Thyroid gland (tissue), 4 donors: ENCODE data around the gene UBC. TPM values are rescaled to one million over a fixed set of nuclear protein-coding genes. Genes with fewer than 3 reads are reported as not detected.
"Not testable (repeated sequence)": the region's sequence is repeated elsewhere in the genome, so short reads cannot be mapped to it uniquely, and the experiment has no call there.

Source experiments
- DNase-seq, 2 donors: peaks; one replicate each; pipeline ENCODE4 v3.0.0-alpha.2; 2019
- H3K27ac ChIP-seq, 3 donors: fragments of 200-600 bp; sonication (generic); 1 replicate in 2 of 3; 2 replicates in 1 of 3; pipeline ENCODE4 v1.5.1; 2016 to 2019; ENCODE audit warnings: mild to moderate bottlenecking in 1 of 3, moderate library complexity in 1 of 3
- H3K27me3 ChIP-seq: fragments of 200-600 bp; sonication (generic); one replicate; pipeline ENCODE4 v1.5.1; 2019
- H3K36me3 ChIP-seq, 2 donors: fragments of 200-600 bp; sonication (generic); one replicate each; pipeline ENCODE4 v1.5.1; 2016 to 2019
- H3K4me1 ChIP-seq, 2 donors: fragments of 200-600 bp; sonication (generic); one replicate each; pipeline ENCODE4 v1.5.1; 2017 to 2019
- H3K4me3 ChIP-seq, 3 donors: fragments of 200-600 bp; sonication (generic); replicated peaks in 1 of 3; 1 replicate in 2 of 3; 2 replicates in 1 of 3; pipeline ENCODE4 v1.5.1; 2016; ENCODE audit warnings: mild to moderate bottlenecking in 1 of 3
- H3K9me3 ChIP-seq: fragments of 200-600 bp; sonication (generic); one replicate; pipeline ENCODE4 v1.5.1; 2017
- POLR2A ChIP-seq, 2 donors: fragments of 450-650 bp; IDR thresholded peaks; one replicate each; pipeline ENCODE4 v1.6.1; 2017; ENCODE audit warnings: antibody characterized with exemption in 2 of 2, mild to moderate bottlenecking in 2 of 2, moderate library complexity in 1 of 2
- WGBS, 2 donors: methylation state at CpG; one replicate each; pipeline ENCODE4 v1.1.5; 2017; 5-methylcytosine and 5-hydroxymethylcytosine counted together
- intact Hi-C: fragments of 100-400 bp; cut with DNase I; formaldehyde crosslinking; loops from one replicate; pipeline ENCODE4 v1.15.1; 2023
- total RNA-seq, 4 donors: library from RNA; depleted of rRNA; stranded (reverse); fragments of >200 nt; gene quantifications; one replicate each; pipeline ENCODE4 v1.2.3, GENCODE V29; 2016
- TF ChIP-seq, protein P1 (sequence below), 6 experiments: fragments of 200-600 bp in 3 of 6; fragments of 450-650 bp in 3 of 6; sonication (generic) in 3 of 6; IDR thresholded peaks; one replicate each; pipeline ENCODE4 v1.5.1; 2016 to 2019; ENCODE audit warnings: antibody characterized with exemption in 6 of 6, mild to moderate bottlenecking in 2 of 6, inconsistent platforms in 1 of 6, moderate library complexity in 1 of 6

UBC gene
- total RNA-seq, 4 donors from 2014 or later: 907 to 1,424 (median 1,000) TPM

GRCh38 chr12:124938108-124938507 lies 23.7 kb upstream of the UBC start:
- H3K27me3 ChIP-seq: no peaks in the 10 kb centered on the region
- 69 to 70% methylated on average over 5 of the region's 5 CpGs for WGBS, 2 donors
- no peak overlapping the region for H3K4me3 ChIP-seq
- peak overlapping the region; percentile 95 to 98 (median 96) for H3K27ac ChIP-seq
- H3K36me3 ChIP-seq: no peaks in the 10 kb centered on the region
- no peaks in the 10 kb centered on the region for H3K9me3 ChIP-seq
- peaks cover 12 to 14% of the 10 kb centered on the region in 2 donors for H3K4me1 ChIP-seq
- DNase-seq: no peak
- TF ChIP-seq, protein P1, sequence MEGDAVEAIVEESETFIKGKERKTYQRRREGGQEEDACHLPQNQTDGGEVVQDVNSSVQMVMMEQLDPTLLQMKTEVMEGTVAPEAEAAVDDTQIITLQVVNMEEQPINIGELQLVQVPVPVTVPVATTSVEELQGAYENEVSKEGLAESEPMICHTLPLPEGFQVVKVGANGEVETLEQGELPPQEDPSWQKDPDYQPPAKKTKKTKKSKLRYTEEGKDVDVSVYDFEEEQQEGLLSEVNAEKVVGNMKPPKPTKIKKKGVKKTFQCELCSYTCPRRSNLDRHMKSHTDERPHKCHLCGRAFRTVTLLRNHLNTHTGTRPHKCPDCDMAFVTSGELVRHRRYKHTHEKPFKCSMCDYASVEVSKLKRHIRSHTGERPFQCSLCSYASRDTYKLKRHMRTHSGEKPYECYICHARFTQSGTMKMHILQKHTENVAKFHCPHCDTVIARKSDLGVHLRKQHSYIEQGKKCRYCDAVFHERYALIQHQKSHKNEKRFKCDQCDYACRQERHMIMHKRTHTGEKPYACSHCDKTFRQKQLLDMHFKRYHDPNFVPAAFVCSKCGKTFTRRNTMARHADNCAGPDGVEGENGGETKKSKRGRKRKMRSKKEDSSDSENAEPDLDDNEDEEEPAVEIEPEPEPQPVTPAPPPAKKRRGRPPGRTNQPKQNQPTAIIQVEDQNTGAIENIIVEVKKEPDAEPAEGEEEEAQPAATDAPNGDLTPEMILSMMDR (IDR thresholded peaks at IDR 0.05): no peak
- TF ChIP-seq POLR2A (IDR thresholded peaks at IDR 0.05): no peak
- intact Hi-C loops: no loop called here

- 92 to 99% methylated on average over 9 of the region's 9 CpGs for WGBS, 2 donors
- H3K36me3 ChIP-seq, H3K27me3 ChIP-seq, intact Hi-C loops, H3K9me3 ChIP-seq, H3K4me3 ChIP-seq, DNase-seq, H3K27ac ChIP-seq: not testable (repeated sequence)
- H3K4me1 ChIP-seq: peaks cover 0 to 12% of the 10 kb centered on the region in 2 donors
These were observed 17.1 kb upstream of the UBC start for GRCh38 chr12:124931528-124931927.

DNA sequence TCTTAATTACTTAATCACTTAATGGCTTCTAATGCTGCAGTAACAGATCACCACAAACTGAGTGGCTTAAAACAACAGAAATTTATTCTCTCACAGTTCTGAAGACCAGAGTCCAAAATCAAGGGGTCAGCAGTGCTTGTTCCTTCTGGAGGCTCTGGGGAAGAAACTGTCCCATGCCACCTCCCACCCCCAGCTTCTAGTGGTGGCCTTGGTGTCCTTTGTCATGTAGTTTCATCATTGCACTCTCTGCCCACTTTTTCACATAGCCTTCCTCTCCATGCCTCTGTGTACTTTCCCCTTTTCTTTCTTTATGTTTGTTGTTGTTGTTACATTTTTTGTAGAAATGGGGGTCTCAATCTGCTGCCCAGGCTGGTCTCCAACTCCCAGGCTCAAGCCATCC lies 16.1 kb upstream of the UBC start:
- Histone ChIP-seq H3K4me1 (peaks cover 0 to 12% of the 10 kb centered on the region in 2 donors), H3K36me3 (no peaks in the 10 kb centered on the region), H3K27me3 (no peaks in the 10 kb centered on the region), H3K4me3 (no peak overlapping the region), H3K27ac (no peak overlapping the region), H3K9me3 (no peaks in the 10 kb centered on the region)
- TF ChIP-seq POLR2A (IDR thresholded peaks at IDR 0.05): no peak
- TF ChIP-seq, protein P1 (IDR thresholded peaks at IDR 0.05): no peak
- DNase-seq: no peak
- intact Hi-C loops: no loop called here

DNA sequence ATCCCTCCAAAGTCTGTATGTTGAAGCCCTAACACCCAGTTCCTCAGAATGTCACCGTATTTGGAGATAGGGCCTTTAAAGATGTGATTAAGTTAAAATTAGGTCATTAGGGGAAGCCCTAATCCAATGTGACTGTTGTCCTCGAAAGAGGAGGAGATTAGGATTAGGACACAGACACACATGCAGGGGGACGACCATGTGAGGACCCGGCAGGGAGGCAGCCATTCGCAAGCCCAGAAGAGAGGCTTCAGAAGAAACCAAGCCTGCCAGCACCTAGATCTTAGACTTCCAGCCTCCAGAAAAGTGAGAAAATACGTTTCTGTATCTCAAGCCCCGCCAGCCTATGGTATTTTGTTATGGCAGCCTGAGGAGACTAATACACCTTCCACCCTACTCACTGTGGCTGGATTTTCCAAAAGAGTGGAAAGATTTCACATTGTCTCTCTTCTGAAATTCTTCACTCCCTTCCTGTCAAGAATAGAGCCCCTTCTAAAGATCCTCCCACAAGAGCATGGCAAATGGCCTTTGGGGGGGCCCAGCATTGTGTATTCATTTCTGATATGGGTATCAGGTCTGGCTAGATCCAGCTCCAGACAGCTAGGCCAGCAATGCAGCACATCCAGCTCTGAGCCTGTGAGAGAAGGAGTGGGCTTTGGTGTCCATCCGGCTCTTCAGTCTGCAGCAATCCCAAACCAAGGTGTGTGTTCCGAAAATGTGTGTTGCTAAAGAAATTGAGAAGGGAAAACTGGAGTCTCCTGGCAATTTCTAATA lies 15.4 kb upstream of the UBC start:
- Histone ChIP-seq H3K36me3 (no peaks in the 10 kb centered on the region), H3K27ac (no peak overlapping the region), H3K9me3 (no peaks in the 10 kb centered on the region), H3K4me1 (peaks cover 0 to 12% of the 10 kb centered on the region in 2 donors), H3K27me3 (no peaks in the 10 kb centered on the region), H3K4me3 (no peak overlapping the region)
- no peak for DNase-seq
- intact Hi-C loops: no loop called here
- WGBS, 2 donors: 86 to 88% methylated on average over 9 of the region's 9 CpGs
- TF ChIP-seq POLR2A (IDR thresholded peaks at IDR 0.05): no peak
- TF ChIP-seq, protein P1 (IDR thresholded peaks at IDR 0.05): no peak

DNA sequence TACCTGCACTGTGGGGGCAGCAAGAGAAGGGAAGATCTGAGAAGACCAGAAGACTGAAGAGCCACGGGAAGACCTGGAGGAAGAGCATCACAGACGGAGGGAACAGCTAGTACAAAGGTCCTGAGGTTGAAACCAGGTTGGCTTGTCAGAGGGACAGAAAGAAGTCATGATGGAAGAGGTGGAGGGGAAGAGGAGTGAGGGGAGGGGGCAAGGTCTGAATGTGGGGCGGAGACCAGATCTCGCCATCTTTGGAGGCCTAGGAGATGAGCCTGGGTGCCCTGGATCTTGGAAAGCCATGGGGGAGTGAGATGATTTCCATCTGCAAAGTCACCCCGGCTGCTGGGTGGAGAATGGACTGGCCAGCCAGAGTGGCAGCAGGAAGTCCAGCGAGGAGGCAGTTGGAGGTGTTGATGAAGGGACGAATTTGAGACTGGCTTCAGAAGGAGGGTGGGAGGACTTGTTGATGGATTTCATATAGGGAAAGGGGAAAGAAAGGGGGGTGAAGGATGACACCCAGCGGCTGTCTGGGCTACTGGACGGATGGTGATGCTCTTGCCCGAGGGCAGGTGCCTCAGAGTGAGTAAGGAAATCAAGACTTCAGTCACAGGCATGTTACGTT lies 14.6 kb upstream of the UBC start:
- WGBS, 2 donors: 84 to 90% methylated on average over 11 of the region's 11 CpGs
- Histone ChIP-seq H3K4me1 (peaks cover 0 to 12% of the 10 kb centered on the region in 2 donors), H3K27me3 (no peaks in the 10 kb centered on the region), H3K27ac (peak overlapping the region in 2 of 3 donors; percentile 95 to 96), H3K4me3 (no peak overlapping the region), H3K36me3 (no peaks in the 10 kb centered on the region), H3K9me3 (no peaks in the 10 kb centered on the region)
- no peak for TF ChIP-seq POLR2A (IDR thresholded peaks at IDR 0.05)
- TF ChIP-seq, protein P1 (IDR thresholded peaks at IDR 0.05): no peak
- no peak for DNase-seq
- intact Hi-C loops: no loop called here
